B cell (primary cell): ENCODE data around the gene THRB.

ENCODE experiments used
- CTCF ChIP-seq: fragments of 200-600 bp; IDR thresholded peaks from one replicate; pipeline ENCODE4 v1.8.0; 2022; ENCODE audit warnings: antibody characterized with exemption, mild to moderate bottlenecking
- EZH2 ChIP-seq: IDR thresholded peaks from 2 replicates; pipeline ENCODE4 v1.6.1; 2012; ENCODE audit warnings: borderline replicate concordance, low read depth, mild to moderate bottlenecking, moderate library complexity, low read length; ENCODE audit not compliant: insufficient read depth, poor library complexity, severe bottlenecking

GRCh38 chr3:24156466-24156865 lies 338.2 kb downstream of the THRB start:
- no peak for TF ChIP-seq CTCF
- TF ChIP-seq EZH2: no peak
